Hepatocyte (in vitro differentiated cells): ENCODE results near the gene PXMP2.

Experiments used
- CTCF ChIP-seq: fragments of 200-600 bp; sonication (generic); IDR thresholded peaks from 2 replicates; pipeline ENCODE4 v1.5.1; 2016; ENCODE audit warnings: antibody characterized with exemption, mild to moderate bottlenecking; ENCODE audit not compliant: poor library complexity
- EZH2 ChIP-seq: fragments of 200-600 bp; sonication (generic); IDR thresholded peaks from 2 replicates; pipeline ENCODE4 v1.6.1; 2016; ENCODE audit warnings: antibody characterized with exemption, mild to moderate bottlenecking, borderline replicate concordance
- EZH2phosphoT487 ChIP-seq: fragments of 200-600 bp; sonication (generic); IDR thresholded peaks from one replicate; pipeline ENCODE4 v1.6.1; 2018; ENCODE audit warnings: antibody characterized with exemption, mild to moderate bottlenecking, low read depth, moderate library complexity; ENCODE audit not compliant: unreplicated experiment, severe bottlenecking

- no peak for TF ChIP-seq CTCF
- no peak for TF ChIP-seq EZH2phosphoT487
- TF ChIP-seq EZH2 = no peak
These were observed 8.0 kb downstream of the PXMP2 start for GRCh38 chr12:132695431-132695830.
